Lower leg skin (tissue), 4 donors: ENCODE results near the gene DTX3. TPM values are rescaled to one million over a fixed set of nuclear protein-coding genes. Genes with fewer than 3 reads are reported as not detected.

Experiments used
- DNase-seq, 2 donors: peaks; one replicate each; pipeline ENCODE4 v3.0.0-alpha.2; 2019; ENCODE audit warnings: low spot score in 2 of 2
- H3K4me3 ChIP-seq: fragments of 200-600 bp; sonication (generic); 2 replicates; pipeline ENCODE4 v1.5.1; 2017; ENCODE audit warnings: mild to moderate bottlenecking, low read depth; ENCODE audit not compliant: poor library complexity, severe bottlenecking
- POLR2A ChIP-seq, 2 donors: fragments of 450-650 bp; IDR thresholded peaks; one replicate each; pipeline ENCODE4 v1.6.1; 2016 to 2017; ENCODE audit warnings: antibody characterized with exemption in 2 of 2, mild to moderate bottlenecking in 1 of 2, moderate library complexity in 1 of 2
- WGBS, 2 donors: methylation state at CpG; one replicate each; pipeline ENCODE4 v1.1.5; 2018; 5-methylcytosine and 5-hydroxymethylcytosine counted together
- intact Hi-C: fragments of 100-400 bp; cut with DNase I; formaldehyde crosslinking; loops from one replicate; pipeline ENCODE4 v1.15.0; 2023; ENCODE audit warnings: low total_unique reads
- total RNA-seq, 4 donors: library from RNA; depleted of rRNA; stranded (reverse); fragments of >200 nt; gene quantifications; one replicate each; pipeline ENCODE4 v1.1.0, GENCODE V29; 2016
- TF ChIP-seq, protein P1 (sequence below), 3 donors: fragments of 450-650 bp; IDR thresholded peaks; one replicate each; pipeline ENCODE4 v1.5.1; 2016; ENCODE audit warnings: antibody characterized with exemption in 3 of 3, mild to moderate bottlenecking in 3 of 3, moderate library complexity in 2 of 3

DTX3 gene
- total RNA-seq, 4 donors from 2014 or later: 6.1 to 17.4 (median 11.4) TPM

- no peak for TF ChIP-seq POLR2A (IDR thresholded peaks at IDR 0.05)
- TF ChIP-seq, protein P1, sequence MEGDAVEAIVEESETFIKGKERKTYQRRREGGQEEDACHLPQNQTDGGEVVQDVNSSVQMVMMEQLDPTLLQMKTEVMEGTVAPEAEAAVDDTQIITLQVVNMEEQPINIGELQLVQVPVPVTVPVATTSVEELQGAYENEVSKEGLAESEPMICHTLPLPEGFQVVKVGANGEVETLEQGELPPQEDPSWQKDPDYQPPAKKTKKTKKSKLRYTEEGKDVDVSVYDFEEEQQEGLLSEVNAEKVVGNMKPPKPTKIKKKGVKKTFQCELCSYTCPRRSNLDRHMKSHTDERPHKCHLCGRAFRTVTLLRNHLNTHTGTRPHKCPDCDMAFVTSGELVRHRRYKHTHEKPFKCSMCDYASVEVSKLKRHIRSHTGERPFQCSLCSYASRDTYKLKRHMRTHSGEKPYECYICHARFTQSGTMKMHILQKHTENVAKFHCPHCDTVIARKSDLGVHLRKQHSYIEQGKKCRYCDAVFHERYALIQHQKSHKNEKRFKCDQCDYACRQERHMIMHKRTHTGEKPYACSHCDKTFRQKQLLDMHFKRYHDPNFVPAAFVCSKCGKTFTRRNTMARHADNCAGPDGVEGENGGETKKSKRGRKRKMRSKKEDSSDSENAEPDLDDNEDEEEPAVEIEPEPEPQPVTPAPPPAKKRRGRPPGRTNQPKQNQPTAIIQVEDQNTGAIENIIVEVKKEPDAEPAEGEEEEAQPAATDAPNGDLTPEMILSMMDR (IDR thresholded peaks at IDR 0.05): no peak
- H3K4me3 ChIP-seq: no peak overlapping the region
- intact Hi-C loops: no loop called here
- no peak for DNase-seq
Observed at GRCh38 chr12:57602544-57602943, 2.1 kb upstream of the DTX3 start.

DNA sequence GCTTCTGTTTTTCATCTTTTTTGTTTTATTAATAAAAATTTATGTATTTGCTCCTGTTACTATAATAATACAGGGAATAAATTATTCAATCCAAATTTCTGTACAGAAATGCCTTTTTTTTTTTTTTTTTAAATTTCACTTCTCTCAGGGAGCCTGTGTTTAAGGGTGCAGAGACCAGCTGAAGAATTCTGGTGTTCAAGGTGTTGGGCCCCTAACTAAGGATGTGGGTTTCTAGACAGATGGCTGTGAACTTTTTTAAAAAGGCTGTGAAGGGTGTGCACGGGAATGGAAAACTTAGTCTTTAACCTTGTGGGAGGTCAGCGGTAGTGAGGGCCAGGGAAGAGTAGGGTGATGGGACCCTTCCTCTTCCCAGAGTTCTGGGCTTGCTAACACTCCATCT, 1.3 kb upstream of the DTX3 start:
- intact Hi-C loops: no loop called here
- no peak for TF ChIP-seq POLR2A (IDR thresholded peaks at IDR 0.05)
- TF ChIP-seq, protein P1 (IDR thresholded peaks at IDR 0.05): no peak
- 52% methylated on average over 2 of the region's 2 CpGs for WGBS, 2 donors
- DNase-seq: no peak
- H3K4me3 ChIP-seq: no peak overlapping the region

- H3K4me3 ChIP-seq: no peak overlapping the region
- no peak for TF ChIP-seq POLR2A (IDR thresholded peaks at IDR 0.05)
- TF ChIP-seq, protein P1 (IDR thresholded peaks at IDR 0.05): no peak
- DNase-seq: peak in 1 of 2 donors; percentile 48
- intact Hi-C loops: no loop called here
- 12 to 14% methylated on average over 6 of the region's 6 CpGs for WGBS, 2 donors
Observed at GRCh38 chr12:57603815-57604453, 690 bp upstream of the DTX3 start.

DNA sequence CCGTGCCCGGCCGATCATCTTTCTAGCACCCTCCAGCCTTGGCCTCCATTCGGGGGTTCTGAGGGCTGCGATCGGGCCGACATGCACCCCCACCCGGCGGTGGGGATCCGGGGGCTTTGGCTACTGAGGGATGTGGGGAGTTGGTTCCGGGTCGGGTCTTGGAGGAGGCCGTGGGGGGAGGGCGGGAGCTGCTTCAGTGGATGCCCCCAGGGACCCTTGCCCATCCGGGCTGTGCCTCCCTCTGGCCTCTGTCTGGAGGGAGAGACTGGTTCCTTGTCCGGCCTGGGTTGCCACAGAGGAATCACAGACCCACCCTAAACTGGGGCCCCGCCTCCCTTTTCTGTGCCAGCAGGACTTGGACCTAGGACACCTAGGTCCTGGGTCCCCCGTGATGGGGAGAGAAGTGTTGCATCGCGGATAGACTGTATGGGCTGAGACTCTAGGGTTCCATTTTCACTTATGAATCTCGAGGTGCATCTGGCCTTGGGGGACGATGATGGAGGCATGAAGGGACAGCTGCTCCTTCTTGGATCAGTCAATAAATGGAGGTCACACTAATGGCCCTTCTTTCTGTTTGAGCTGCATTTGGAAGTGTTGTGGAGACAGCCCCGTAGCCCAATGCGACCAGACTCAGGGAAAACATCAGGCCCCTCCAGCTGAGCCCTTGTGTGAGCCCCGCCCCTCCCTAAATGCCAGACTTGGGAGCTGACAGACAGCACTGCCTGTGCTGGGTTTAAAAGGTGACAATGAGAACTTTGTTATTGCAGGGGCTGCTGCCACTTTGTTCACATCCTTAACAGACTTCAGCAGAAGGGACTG, 577 bp downstream of the DTX3 start:
- TF ChIP-seq, protein P1 (IDR thresholded peaks at IDR 0.05): no peak
- TF ChIP-seq POLR2A (IDR thresholded peaks at IDR 0.05): no peak
- H3K4me3 ChIP-seq: peak overlapping the region; percentile 15
- WGBS, 2 donors: 10 to 13% methylated on average over 14 to 20 of the region's 25 CpGs
- intact Hi-C loops: no loop called here
- peak in 1 of 2 donors; percentile 92 for DNase-seq

- 60 to 66% methylated on average over 4 of the region's 4 CpGs for WGBS, 2 donors
- no peak for DNase-seq
- TF ChIP-seq, protein P1 (IDR thresholded peaks at IDR 0.05): no peak
- no peak for TF ChIP-seq POLR2A (IDR thresholded peaks at IDR 0.05)
- no peak overlapping the region for H3K4me3 ChIP-seq
- intact Hi-C loops: no loop called here
Observed at GRCh38 chr12:57605811-57606311, 1.2 kb downstream of the DTX3 start.
